Natural killer cell (primary cell): ENCODE measurements around the gene CNGA1. TPM values are rescaled to one million over a fixed set of nuclear protein-coding genes. Genes with fewer than 3 reads are reported as not detected.
A peak's percentile ranks its signal among the peaks of the same experiment; 100 is the strongest.

Source experiments
- ATAC-seq, 3 donors: fragments of 150-1000 bp in 2 of 3; fragments of 200-7000 bp in 1 of 3; cut with Tn5 transposase; 1 replicate in 1 of 3; 2 replicates in 2 of 3; pipeline ENCODE4 v1.10.0; 2021; ENCODE audit warnings: mild to moderate bottlenecking in 2 of 3, moderate library complexity in 2 of 3
- DNase-seq, 2 donors: peaks; one replicate each; pipeline versions ENCODE4 v3.0.0 to v3.0.0-alpha.2; 2013 to 2021; ENCODE audit warnings: mixed read lengths in 1 of 2
- H3K27ac ChIP-seq: one replicate; pipeline ENCODE4 v1.5.1; 2013; ENCODE audit warnings: mild to moderate bottlenecking, low read length
- H3K27me3 ChIP-seq: one replicate; pipeline ENCODE4 v1.6.1; 2013; ENCODE audit warnings: low read length; ENCODE audit not compliant: control insufficient read depth, insufficient read depth
- H3K36me3 ChIP-seq: one replicate; pipeline ENCODE4 v1.6.1; 2013; ENCODE audit warnings: low read length; ENCODE audit not compliant: control insufficient read depth, insufficient read depth
- H3K4me1 ChIP-seq: one replicate; pipeline ENCODE4 v1.6.1; 2013; ENCODE audit warnings: low read length; ENCODE audit not compliant: control insufficient read depth, insufficient read depth
- H3K4me3 ChIP-seq: one replicate; pipeline ENCODE4 v1.5.1; 2013; ENCODE audit warnings: low read length
- H3K9me3 ChIP-seq: one replicate; pipeline ENCODE4 v1.6.1; 2013; ENCODE audit warnings: low read length; ENCODE audit not compliant: control insufficient read depth, insufficient read depth
- H3K27ac Mint-ChIP-seq, 2 donors: one replicate each; pipeline ENCODE4 v1.8.0; 2022; ENCODE audit warnings: mild to moderate bottlenecking in 2 of 2, mixed read lengths in 2 of 2, moderate library complexity in 1 of 2
- H3K27me3 Mint-ChIP-seq, 2 donors: one replicate each; pipeline ENCODE4 v1.8.0; 2022; ENCODE audit warnings: low read depth in 2 of 2, mixed read lengths in 2 of 2
- H3K36me3 Mint-ChIP-seq: one replicate; pipeline ENCODE4 v1.8.0; 2022; ENCODE audit warnings: mixed read lengths
- H3K4me1 Mint-ChIP-seq, 2 donors: one replicate each; pipeline ENCODE4 v1.8.0; 2022; ENCODE audit warnings: mixed read lengths in 2 of 2
- H3K4me3 Mint-ChIP-seq: one replicate; pipeline ENCODE4 v1.8.0; 2022; ENCODE audit warnings: mild to moderate bottlenecking, moderate library complexity, mixed read lengths
- H3K9me3 Mint-ChIP-seq, 2 donors: one replicate each; pipeline ENCODE4 v1.8.0; 2022; ENCODE audit warnings: mixed read lengths in 2 of 2
- WGBS: methylation state at CpG from one replicate; pipeline ENCODE4 v1.1.7; 2013; ENCODE audit warnings: missing lambda C conversion rate; ENCODE audit not compliant: insufficient coverage; 5-methylcytosine and 5-hydroxymethylcytosine counted together
- intact Hi-C: fragments of 100-400 bp; cut with micrococcal nuclease; formaldehyde crosslinking; loops from one replicate; pipeline ENCODE4 v1.14.2; 2022
- total RNA-seq, 4 donors: library from RNA; stranded (reverse); fragments of 120-200 nt in 1 of 4; gene quantifications; one replicate each; pipeline versions ENCODE4 v1.2.3 to v1.2.4, GENCODE V29; 2013 to 2022
- TF ChIP-seq, protein P1 (sequence below): fragments of 200-600 bp; IDR thresholded peaks from one replicate; pipeline ENCODE4 v1.8.0; 2022; ENCODE audit warnings: antibody characterized with exemption

CNGA1 gene
- total RNA-seq, 3 donors from 2014 or later (not counting 1 experiment from before 2014, with no cell fraction given): not detected

- no peaks in the 10 kb centered on the region for H3K36me3 Mint-ChIP-seq
- H3K4me3 ChIP-seq: no peak overlapping the region
- no peaks in the 10 kb centered on the region for H3K36me3 ChIP-seq
- H3K4me1 Mint-ChIP-seq: peaks cover 10 to 11% of the 10 kb centered on the region in 2 donors
- H3K4me3 Mint-ChIP-seq: no peak overlapping the region
- H3K27ac Mint-ChIP-seq: peak overlapping the region in 1 of 2 donors; percentile 19
- H3K27ac ChIP-seq: no peak overlapping the region
- intact Hi-C loops: loop anchor here (1.0 kb wide), 1 partner anchor 108 kb away; no protein-coding TSS in a partner anchor
- peaks cover 3 to 17% of the 10 kb centered on the region in 2 donors for H3K27me3 Mint-ChIP-seq
- ATAC-seq: no peak
- no peaks in the 10 kb centered on the region for H3K9me3 ChIP-seq
- DNase-seq: no peak
- H3K4me1 ChIP-seq: peaks cover 8% of the 10 kb centered on the region
- no peaks in the 10 kb centered on the region for H3K27me3 ChIP-seq
- TF ChIP-seq, protein P1, sequence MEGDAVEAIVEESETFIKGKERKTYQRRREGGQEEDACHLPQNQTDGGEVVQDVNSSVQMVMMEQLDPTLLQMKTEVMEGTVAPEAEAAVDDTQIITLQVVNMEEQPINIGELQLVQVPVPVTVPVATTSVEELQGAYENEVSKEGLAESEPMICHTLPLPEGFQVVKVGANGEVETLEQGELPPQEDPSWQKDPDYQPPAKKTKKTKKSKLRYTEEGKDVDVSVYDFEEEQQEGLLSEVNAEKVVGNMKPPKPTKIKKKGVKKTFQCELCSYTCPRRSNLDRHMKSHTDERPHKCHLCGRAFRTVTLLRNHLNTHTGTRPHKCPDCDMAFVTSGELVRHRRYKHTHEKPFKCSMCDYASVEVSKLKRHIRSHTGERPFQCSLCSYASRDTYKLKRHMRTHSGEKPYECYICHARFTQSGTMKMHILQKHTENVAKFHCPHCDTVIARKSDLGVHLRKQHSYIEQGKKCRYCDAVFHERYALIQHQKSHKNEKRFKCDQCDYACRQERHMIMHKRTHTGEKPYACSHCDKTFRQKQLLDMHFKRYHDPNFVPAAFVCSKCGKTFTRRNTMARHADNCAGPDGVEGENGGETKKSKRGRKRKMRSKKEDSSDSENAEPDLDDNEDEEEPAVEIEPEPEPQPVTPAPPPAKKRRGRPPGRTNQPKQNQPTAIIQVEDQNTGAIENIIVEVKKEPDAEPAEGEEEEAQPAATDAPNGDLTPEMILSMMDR: no peak
- H3K9me3 Mint-ChIP-seq: no peaks in the 10 kb centered on the region
These were observed 16.9 kb upstream of the CNGA1 start for GRCh38 chr4:48033412-48033811.

- Histone ChIP-seq H3K9me3 (no peaks in the 10 kb centered on the region), H3K36me3 (no peaks in the 10 kb centered on the region), H3K27me3 (no peaks in the 10 kb centered on the region), H3K27ac (no peak overlapping the region), H3K4me1 (peaks cover 8% of the 10 kb centered on the region), H3K4me3 (no peak overlapping the region)
- Mint-ChIP-seq H3K27ac (no peak overlapping the region), H3K4me3 (no peak overlapping the region), H3K9me3 (no peaks in the 10 kb centered on the region), H3K36me3 (no peaks in the 10 kb centered on the region), H3K27me3 (peaks cover 10 to 17% of the 10 kb centered on the region in 2 donors), H3K4me1 (peaks cover 13 to 15% of the 10 kb centered on the region in 2 donors)
- ATAC-seq (no peak), DNase-seq (no peak)
- TF ChIP-seq, protein P1: no peak
- intact Hi-C loops: loop anchor here (1.0 kb wide), 1 partner anchor 109 kb away; no protein-coding TSS in a partner anchor
These were observed 16.2 kb upstream of the CNGA1 start for GRCh38 chr4:48032721-48033120.

DNA sequence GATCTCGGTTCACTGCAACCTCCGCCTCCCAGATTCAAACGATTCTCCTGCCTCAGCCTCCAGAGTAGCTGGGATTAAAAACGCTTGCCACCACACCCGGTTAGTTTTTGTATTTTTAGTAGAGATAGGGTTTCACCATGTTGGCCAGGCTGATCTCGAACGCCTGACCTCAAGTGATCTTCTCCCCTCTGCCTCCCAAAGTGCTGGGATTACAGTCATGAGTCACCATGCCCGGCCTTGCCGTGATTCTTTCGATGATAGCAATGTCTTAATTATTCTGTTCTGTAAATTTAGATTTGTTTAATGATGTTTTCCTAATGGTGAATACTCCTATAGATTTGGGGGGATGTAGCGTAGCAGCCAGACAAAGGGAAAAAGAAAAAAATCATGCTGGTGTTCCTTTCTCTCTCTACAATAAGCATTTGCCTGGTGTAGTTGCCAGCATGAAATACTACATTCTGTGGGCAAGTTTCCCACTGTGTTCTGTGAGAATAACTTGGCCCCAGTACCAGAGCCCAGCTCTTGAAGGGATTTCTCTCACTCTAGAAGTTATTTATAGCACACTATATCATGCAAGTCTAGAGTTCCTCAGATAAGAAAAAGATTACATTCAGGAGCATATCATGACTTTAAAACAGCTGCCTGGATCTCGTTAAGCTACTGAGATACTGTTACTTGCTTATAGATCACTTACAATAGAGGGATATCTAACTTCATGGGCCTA, 15.5 kb upstream of the CNGA1 start:
- intact Hi-C loops: no loop called here
- TF ChIP-seq, protein P1: no peak
- H3K27ac Mint-ChIP-seq: no peak overlapping the region
- no peaks in the 10 kb centered on the region for H3K36me3 Mint-ChIP-seq
- H3K4me1 ChIP-seq: peaks cover 8% of the 10 kb centered on the region
- H3K9me3 Mint-ChIP-seq: no peaks in the 10 kb centered on the region
- no peaks in the 10 kb centered on the region for H3K36me3 ChIP-seq
- no peaks in the 10 kb centered on the region for H3K9me3 ChIP-seq
- no peak overlapping the region for H3K4me3 ChIP-seq
- DNase-seq (no peak), ATAC-seq (no peak)
- no peak overlapping the region for H3K4me3 Mint-ChIP-seq
- H3K4me1 Mint-ChIP-seq: peaks cover 13 to 15% of the 10 kb centered on the region in 2 donors
- no peaks in the 10 kb centered on the region for H3K27me3 ChIP-seq
- H3K27me3 Mint-ChIP-seq: peaks cover 11 to 17% of the 10 kb centered on the region in 2 donors
- H3K27ac ChIP-seq: no peak overlapping the region
- WGBS: 91% methylated on average over 11 of the region's 12 CpGs

- no peak overlapping the region for H3K27ac Mint-ChIP-seq
- no peaks in the 10 kb centered on the region for H3K36me3 Mint-ChIP-seq
- Histone ChIP-seq H3K36me3 (no peaks in the 10 kb centered on the region), H3K9me3 (no peaks in the 10 kb centered on the region), H3K4me3 (no peak overlapping the region), H3K27ac (no peak overlapping the region), H3K4me1 (peaks cover 5% of the 10 kb centered on the region), H3K27me3 (no peaks in the 10 kb centered on the region)
- no peak overlapping the region for H3K4me3 Mint-ChIP-seq
- intact Hi-C loops: no loop called here
- H3K9me3 Mint-ChIP-seq: no peaks in the 10 kb centered on the region
- H3K27me3 Mint-ChIP-seq: peaks cover 11 to 15% of the 10 kb centered on the region in 2 donors
- 85% methylated on average over 3 of the region's 3 CpGs for WGBS
- ATAC-seq: no peak
- H3K4me1 Mint-ChIP-seq: peaks cover 13 to 15% of the 10 kb centered on the region in 2 donors
- DNase-seq: no peak
- TF ChIP-seq, protein P1: no peak
These were observed 14.0 kb upstream of the CNGA1 start for GRCh38 chr4:48030470-48030869.
